A549 (cell line): ENCODE measurements around the gene HHLA2. TPM values are rescaled to one million over a fixed set of nuclear protein-coding genes. Genes with fewer than 3 reads are reported as not detected.

Experiments
- ATAC-seq, 2 experiments: fragments of 200-7000 bp in 1 of 2; fragments of >200 bp in 1 of 2; cut with Nextera tagmentation in 1 of 2; cut with Tn5 transposase in 1 of 2; 3 replicates each; pipeline versions ENCODE4 v1.8.0 to v1.9.1; 2018 to 2020; ENCODE audit warnings: mild to moderate bottlenecking in 1 of 2, moderate library complexity in 1 of 2
- CTCF ChIA-PET: fragments of 300-600 bp; sonication (Branson Sonifier 250); formaldehyde crosslinking; extraction: SDS; loops from one replicate; lab custom pipeline; 2021; ENCODE audit warnings: antibody characterized with exemption, inconsistent platforms; lab: Yijun Ruan, JAX
- POLR2A ChIA-PET: fragments of 350-600 bp; formaldehyde crosslinking; extraction: SDS; loops from one replicate; lab custom pipeline; 2021; ENCODE audit warnings: antibody characterized with exemption, inconsistent platforms; lab: Yijun Ruan, JAX
- DNase-seq, 2 experiments: peaks; one replicate each; pipeline versions ENCODE4 v3.0.0 to v3.0.0-alpha.2; 2011 to 2016; ENCODE audit warnings: low read depth in 1 of 2, low spot score in 1 of 2
- FAIRE-seq: peaks from 2 replicates; lab custom pipeline; 2011; peaks lifted over from hg19 to GRCh38; lab: Jason Lieb, UNC
- H3K27ac ChIP-seq, 2 experiments: fragments of >200 bp; sonication (Bioruptor Twin); formaldehyde crosslinking; 3 replicates each; pipeline ENCODE4 v1.5.1; 2016 to 2017
- H3K4me1 ChIP-seq: fragments of >200 bp; sonication (Bioruptor Twin); formaldehyde crosslinking; 3 replicates; pipeline ENCODE4 v1.6.1; 2016
- H3K4me2 ChIP-seq: fragments of >200 bp; sonication (Bioruptor Twin); formaldehyde crosslinking; 3 replicates; pipeline ENCODE4 v1.6.1; 2016
- H3K4me3 ChIP-seq: fragments of >200 bp; sonication (Bioruptor Twin); formaldehyde crosslinking; 3 replicates; pipeline ENCODE4 v1.5.1; 2016
- H3K9me3 ChIP-seq: fragments of >200 bp; sonication (Bioruptor Twin); formaldehyde crosslinking; 3 replicates; pipeline ENCODE4 v1.6.1; 2016
- BHLHE40 ChIP-seq: IDR thresholded peaks from 2 replicates; pipeline ENCODE4 v1.6.1; 2012; ENCODE audit warnings: low read depth, low read length, inconsistent platforms
- CHD4 ChIP-seq: fragments of 200-600 bp; sonication (generic); IDR thresholded peaks from 2 replicates; pipeline ENCODE4 v1.6.1; 2016; ENCODE audit warnings: antibody characterized with exemption, mild to moderate bottlenecking, borderline replicate concordance
- GATA3 ChIP-seq: IDR thresholded peaks from 2 replicates; pipeline ENCODE4 v1.6.1; 2012; ENCODE audit warnings: borderline replicate concordance
- HDAC2 ChIP-seq: fragments of 200-600 bp; sonication (generic); IDR thresholded peaks from 2 replicates; pipeline ENCODE4 v1.6.1; 2016
- HOXB13 ChIP-seq: fragments of 250-450 bp; sonication (Bioruptor Pico); IDR thresholded peaks from 2 replicates; pipeline ENCODE4 v1.5.0; 2020; ENCODE audit warnings: low read depth, mild to moderate bottlenecking, moderate library complexity
- KDM1A ChIP-seq: fragments of 200-600 bp; sonication (generic); IDR thresholded peaks from 2 replicates; pipeline ENCODE4 v1.6.1; 2016; ENCODE audit warnings: low read depth, mild to moderate bottlenecking
- SREBF2 ChIP-seq: fragments of 450-650 bp; IDR thresholded peaks from 2 replicates; pipeline ENCODE4 v1.6.1; 2014; ENCODE audit warnings: mild to moderate bottlenecking, moderate library complexity
- TFCP2L1 ChIP-seq: fragments of 250-450 bp; sonication (Bioruptor Pico); IDR thresholded peaks from 2 replicates; pipeline ENCODE4 v1.5.0; 2021; ENCODE audit warnings: mild to moderate bottlenecking
- ZFP36 ChIP-seq: fragments of 450-650 bp; IDR thresholded peaks from 2 replicates; pipeline ENCODE4 v1.6.1; 2014; ENCODE audit warnings: borderline replicate concordance; ENCODE audit not compliant: partially characterized antibody
- WGBS: methylation state at CpG from one replicate; pipeline ENCODE4 v1.1.6; 2017; ENCODE audit errors: missing lambda C conversion rate; 5-methylcytosine and 5-hydroxymethylcytosine counted together
- polyA plus RNA-seq, 4 experiments: library from polyadenylated mRNA; depleted of rRNA in 3 of 4; stranded (reverse); fragments of >200 nt; fragmentation: RNase III in 1 of 4; extraction: RNeasy Plus Mini Kit Qiagen cat#74134 plus additional on column Dnase treatment in 1 of 4; gene quantifications; 2 replicates in 3 of 4; 3 replicates in 1 of 4; pipeline ENCODE4 v1.2.3, GENCODE V29; 2011 to 2017
- TF ChIP-seq, protein P1 (sequence below): fragments of >200 bp; sonication (Bioruptor Twin); formaldehyde crosslinking; IDR thresholded peaks from 3 replicates; pipeline ENCODE4 v1.5.1; 2016
- TF ChIP-seq, protein P2 (sequence below): fragments of 250-450 bp; sonication (Bioruptor Pico); IDR thresholded peaks from 2 replicates; pipeline ENCODE4 v1.5.0; 2020; ENCODE audit warnings: low read depth, mild to moderate bottlenecking, moderate library complexity
- TF ChIP-seq, protein P3 (sequence below): fragments of 450-650 bp; IDR thresholded peaks from 2 replicates; pipeline ENCODE4 v1.6.1; 2014; ENCODE audit warnings: antibody characterized with exemption
- TF ChIP-seq, protein P4 (sequence below): fragments of 200-600 bp; sonication (generic); IDR thresholded peaks from 2 replicates; pipeline ENCODE4 v1.6.1; 2016; ENCODE audit warnings: antibody characterized with exemption, mild to moderate bottlenecking, moderate library complexity
- TF ChIP-seq, protein P5 (sequence below): fragments of 250-450 bp; sonication (Bioruptor Pico); IDR thresholded peaks from 2 replicates; pipeline ENCODE4 v1.5.0; 2021; ENCODE audit warnings: mild to moderate bottlenecking, moderate library complexity, borderline replicate concordance
- TF ChIP-seq, protein P6 (sequence below): fragments of >200 bp; sonication (Bioruptor Twin); formaldehyde crosslinking; IDR thresholded peaks from 2 replicates; pipeline ENCODE4 v1.6.1; 2016

HHLA2 gene
- polyA plus RNA-seq, 2 of the 4 experiments (the other 2 are of a cell fraction), result 0.08 to 0.48 TPM

DNA sequence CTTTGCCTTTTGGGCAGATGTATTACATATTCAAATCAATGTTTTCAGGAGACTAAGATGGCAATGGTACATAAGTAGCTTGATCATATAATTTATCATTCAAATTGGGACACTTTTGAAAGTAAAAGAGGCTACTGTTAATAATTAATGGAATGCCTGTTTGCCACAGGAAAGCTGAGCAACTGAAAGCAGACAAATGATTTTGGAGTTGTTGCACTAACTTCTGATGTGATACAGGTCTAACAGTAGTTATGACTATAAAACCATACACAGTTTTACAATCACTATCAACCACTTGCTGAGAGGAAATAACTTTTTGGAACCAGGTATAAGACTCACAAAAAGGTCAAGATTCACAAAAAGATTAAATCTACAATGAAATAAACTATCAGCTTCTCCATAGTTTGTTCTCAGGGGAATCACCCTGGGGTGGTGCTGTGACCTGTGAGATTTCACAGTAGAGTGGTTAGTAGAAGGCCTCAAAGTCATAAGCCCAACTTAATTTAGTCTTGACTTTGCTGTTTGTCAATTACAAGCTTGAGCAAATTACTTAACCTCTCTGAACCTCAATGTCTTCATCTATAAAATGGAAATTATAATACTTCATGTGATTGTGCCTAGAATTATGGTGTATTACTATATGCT lies 42.7 kb downstream of the HHLA2 start:
- TF ChIP-seq TFCP2L1 (no peak), KDM1A (no peak), CHD4 (no peak), HOXB13 (CRISPR knock-in tag) (no peak), HDAC2 (no peak), BHLHE40 (no peak), ZFP36 (no peak), SREBF2 (no peak), GATA3 (no peak)
- TF ChIP-seq, protein P1, sequence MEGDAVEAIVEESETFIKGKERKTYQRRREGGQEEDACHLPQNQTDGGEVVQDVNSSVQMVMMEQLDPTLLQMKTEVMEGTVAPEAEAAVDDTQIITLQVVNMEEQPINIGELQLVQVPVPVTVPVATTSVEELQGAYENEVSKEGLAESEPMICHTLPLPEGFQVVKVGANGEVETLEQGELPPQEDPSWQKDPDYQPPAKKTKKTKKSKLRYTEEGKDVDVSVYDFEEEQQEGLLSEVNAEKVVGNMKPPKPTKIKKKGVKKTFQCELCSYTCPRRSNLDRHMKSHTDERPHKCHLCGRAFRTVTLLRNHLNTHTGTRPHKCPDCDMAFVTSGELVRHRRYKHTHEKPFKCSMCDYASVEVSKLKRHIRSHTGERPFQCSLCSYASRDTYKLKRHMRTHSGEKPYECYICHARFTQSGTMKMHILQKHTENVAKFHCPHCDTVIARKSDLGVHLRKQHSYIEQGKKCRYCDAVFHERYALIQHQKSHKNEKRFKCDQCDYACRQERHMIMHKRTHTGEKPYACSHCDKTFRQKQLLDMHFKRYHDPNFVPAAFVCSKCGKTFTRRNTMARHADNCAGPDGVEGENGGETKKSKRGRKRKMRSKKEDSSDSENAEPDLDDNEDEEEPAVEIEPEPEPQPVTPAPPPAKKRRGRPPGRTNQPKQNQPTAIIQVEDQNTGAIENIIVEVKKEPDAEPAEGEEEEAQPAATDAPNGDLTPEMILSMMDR, result no peak
- TF ChIP-seq, protein P2, sequence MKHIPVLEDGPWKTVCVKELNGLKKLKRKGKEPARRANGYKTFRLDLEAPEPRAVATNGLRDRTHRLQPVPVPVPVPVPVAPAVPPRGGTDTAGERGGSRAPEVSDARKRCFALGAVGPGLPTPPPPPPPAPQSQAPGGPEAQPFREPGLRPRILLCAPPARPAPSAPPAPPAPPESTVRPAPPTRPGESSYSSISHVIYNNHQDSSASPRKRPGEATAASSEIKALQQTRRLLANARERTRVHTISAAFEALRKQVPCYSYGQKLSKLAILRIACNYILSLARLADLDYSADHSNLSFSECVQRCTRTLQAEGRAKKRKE (CRISPR knock-in tag), result no peak
- TF ChIP-seq, protein P3, sequence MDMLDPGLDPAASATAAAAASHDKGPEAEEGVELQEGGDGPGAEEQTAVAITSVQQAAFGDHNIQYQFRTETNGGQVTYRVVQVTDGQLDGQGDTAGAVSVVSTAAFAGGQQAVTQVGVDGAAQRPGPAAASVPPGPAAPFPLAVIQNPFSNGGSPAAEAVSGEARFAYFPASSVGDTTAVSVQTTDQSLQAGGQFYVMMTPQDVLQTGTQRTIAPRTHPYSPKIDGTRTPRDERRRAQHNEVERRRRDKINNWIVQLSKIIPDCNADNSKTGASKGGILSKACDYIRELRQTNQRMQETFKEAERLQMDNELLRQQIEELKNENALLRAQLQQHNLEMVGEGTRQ, result no peak
- TF ChIP-seq, protein P4, sequence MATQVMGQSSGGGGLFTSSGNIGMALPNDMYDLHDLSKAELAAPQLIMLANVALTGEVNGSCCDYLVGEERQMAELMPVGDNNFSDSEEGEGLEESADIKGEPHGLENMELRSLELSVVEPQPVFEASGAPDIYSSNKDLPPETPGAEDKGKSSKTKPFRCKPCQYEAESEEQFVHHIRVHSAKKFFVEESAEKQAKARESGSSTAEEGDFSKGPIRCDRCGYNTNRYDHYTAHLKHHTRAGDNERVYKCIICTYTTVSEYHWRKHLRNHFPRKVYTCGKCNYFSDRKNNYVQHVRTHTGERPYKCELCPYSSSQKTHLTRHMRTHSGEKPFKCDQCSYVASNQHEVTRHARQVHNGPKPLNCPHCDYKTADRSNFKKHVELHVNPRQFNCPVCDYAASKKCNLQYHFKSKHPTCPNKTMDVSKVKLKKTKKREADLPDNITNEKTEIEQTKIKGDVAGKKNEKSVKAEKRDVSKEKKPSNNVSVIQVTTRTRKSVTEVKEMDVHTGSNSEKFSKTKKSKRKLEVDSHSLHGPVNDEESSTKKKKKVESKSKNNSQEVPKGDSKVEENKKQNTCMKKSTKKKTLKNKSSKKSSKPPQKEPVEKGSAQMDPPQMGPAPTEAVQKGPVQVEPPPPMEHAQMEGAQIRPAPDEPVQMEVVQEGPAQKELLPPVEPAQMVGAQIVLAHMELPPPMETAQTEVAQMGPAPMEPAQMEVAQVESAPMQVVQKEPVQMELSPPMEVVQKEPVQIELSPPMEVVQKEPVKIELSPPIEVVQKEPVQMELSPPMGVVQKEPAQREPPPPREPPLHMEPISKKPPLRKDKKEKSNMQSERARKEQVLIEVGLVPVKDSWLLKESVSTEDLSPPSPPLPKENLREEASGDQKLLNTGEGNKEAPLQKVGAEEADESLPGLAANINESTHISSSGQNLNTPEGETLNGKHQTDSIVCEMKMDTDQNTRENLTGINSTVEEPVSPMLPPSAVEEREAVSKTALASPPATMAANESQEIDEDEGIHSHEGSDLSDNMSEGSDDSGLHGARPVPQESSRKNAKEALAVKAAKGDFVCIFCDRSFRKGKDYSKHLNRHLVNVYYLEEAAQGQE, result no peak
- TF ChIP-seq, protein P5, sequence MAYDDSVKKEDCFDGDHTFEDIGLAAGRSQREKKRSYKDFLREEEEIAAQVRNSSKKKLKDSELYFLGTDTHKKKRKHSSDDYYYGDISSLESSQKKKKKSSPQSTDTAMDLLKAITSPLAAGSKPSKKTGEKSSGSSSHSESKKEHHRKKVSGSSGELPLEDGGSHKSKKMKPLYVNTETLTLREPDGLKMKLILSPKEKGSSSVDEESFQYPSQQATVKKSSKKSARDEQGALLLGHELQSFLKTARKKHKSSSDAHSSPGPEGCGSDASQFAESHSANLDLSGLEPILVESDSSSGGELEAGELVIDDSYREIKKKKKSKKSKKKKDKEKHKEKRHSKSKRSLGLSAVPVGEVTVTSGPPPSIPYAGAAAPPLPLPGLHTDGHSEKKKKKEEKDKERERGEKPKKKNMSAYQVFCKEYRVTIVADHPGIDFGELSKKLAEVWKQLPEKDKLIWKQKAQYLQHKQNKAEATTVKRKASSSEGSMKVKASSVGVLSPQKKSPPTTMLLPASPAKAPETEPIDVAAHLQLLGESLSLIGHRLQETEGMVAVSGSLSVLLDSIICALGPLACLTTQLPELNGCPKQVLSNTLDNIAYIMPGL (CRISPR knock-in tag), result no peak
- CTCF ChIA-PET, result no interaction called here
- no peak overlapping the region for H3K4me2 ChIP-seq
- no peaks in the 10 kb centered on the region for H3K4me1 ChIP-seq
- H3K4me3 ChIP-seq, result no peak overlapping the region
- H3K27ac ChIP-seq, result no peak overlapping the region
- FAIRE-seq (no peak), ATAC-seq (no peak), DNase-seq (no peak)
- no peaks in the 10 kb centered on the region for H3K9me3 ChIP-seq
- POLR2A ChIA-PET, result no interaction called here

DNA sequence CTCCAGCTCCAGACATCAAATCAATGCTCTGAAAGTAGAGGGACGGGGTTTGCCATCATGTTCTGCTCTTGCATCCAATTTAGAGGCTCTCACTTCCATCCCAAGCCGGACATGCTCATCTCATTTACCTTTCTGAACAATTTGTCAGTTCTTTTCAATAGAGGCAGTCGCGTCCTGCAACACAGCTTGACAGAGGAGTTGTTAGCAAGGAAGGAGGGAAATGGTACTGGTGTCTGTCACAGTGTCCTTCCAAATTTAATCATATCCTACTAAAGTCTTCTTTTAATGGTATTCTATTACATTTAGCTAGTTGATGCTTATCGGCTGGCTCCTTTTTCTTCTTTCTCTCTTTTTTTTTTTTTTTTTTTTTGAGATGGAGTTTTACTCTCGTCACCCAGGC lies 45.6 kb downstream of the HHLA2 start:
- WGBS, result 57% methylated on average over 6 of the region's 6 CpGs
- POLR2A ChIA-PET, result no interaction called here
- TF ChIP-seq, protein P6, sequence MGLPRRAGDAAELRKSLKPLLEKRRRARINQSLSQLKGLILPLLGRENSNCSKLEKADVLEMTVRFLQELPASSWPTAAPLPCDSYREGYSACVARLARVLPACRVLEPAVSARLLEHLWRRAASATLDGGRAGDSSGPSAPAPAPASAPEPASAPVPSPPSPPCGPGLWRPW, result no peak
- no peak for TF ChIP-seq CHD4
- CTCF ChIA-PET, result no interaction called here
- no peak for DNase-seq
- H3K4me2 ChIP-seq, result no peak overlapping the region
- no peak overlapping the region for H3K4me3 ChIP-seq
- no peaks in the 10 kb centered on the region for H3K4me1 ChIP-seq
- ATAC-seq, result no peak
- no peak for FAIRE-seq
- no peaks in the 10 kb centered on the region for H3K9me3 ChIP-seq
- H3K27ac ChIP-seq, result no peak overlapping the region
